H54 (cell line): ENCODE measurements around the gene USP40.
A peak's percentile ranks its signal among the peaks of the same experiment; 100 is the strongest.

ENCODE experiments used
- DNase-seq: peaks from one replicate; pipeline ENCODE4 v3.0.0; 2011; ENCODE audit warnings: low spot score, mixed read lengths; ENCODE audit not compliant: insufficient read length
- FAIRE-seq: peaks from 3 replicates; lab custom pipeline; 2011; peaks lifted over from hg19 to GRCh38; lab: Jason Lieb, UNC
- POLR2A ChIP-seq: IDR thresholded peaks from 2 replicates; pipeline ENCODE4 v1.6.1; 2011; ENCODE audit warnings: low read depth, mild to moderate bottlenecking, low read length

USP40 gene

GRCh38 chr2:233495503-233496496 lies 70.8 kb downstream of the USP40 start:
- no peak for TF ChIP-seq POLR2A
- DNase-seq (no peak), FAIRE-seq (no peak)

DNA sequence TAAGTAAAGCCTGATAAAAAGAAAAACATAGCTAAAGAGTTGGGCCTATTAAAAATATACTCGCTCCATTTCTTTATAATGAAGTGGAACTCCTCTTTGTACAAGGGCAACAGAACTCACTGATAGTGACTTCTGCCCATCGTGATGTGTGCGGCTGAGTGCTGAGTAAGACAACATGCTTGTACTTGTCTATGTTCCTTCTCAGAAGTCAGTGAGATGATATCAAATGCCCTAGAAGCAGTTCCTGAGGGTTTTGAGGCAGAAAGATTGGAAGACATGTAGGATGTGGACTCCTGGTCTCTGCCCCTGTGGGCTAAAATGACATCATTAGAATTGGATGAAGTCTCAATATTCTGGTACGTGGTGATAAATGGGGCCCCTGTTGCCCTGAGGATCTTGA lies 73.8 kb downstream of the USP40 start:
- FAIRE-seq (no peak), DNase-seq (no peak)
- no peak for TF ChIP-seq POLR2A

DNA sequence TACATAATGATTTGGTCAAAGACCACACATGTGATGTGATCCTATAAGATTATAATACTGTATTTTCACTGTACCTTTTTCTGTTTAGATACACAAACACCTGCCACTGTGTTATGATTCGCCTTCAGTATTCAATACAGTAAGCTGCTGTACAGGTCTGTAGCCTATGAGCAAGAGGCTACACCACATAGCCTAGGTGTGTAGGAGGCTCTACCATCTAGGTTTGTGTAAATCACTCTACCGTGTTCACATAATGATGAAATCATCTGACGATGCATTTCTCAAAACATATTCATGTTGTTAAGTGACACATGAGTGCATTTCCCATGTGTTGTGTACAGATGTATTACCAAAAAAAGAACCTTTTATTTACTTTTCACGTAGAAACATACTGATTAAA lies 74.5 kb downstream of the USP40 start:
- FAIRE-seq: no peak
- DNase-seq: no peak
- no peak for TF ChIP-seq POLR2A

DNA sequence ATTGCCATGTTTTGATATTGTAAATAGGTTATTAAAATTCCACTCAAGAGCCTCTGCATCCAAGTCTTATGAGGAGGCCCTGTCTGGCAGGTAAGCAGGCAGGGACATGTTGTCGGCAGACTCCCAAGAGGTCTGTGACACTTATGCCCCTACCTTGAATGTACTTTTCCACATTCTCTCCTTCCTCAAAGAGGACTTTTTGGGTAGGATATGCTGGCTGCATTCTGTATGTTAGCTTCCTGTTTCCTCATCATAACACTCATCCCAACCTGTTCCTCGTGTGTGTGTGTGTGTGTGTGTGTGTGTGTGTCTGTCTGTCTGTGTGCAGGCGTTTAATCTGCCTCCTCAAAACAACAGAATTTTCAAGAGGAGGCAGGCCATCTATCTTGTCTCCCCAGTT lies 75.3 kb downstream of the USP40 start:
- no peak for DNase-seq
- no peak for TF ChIP-seq POLR2A

DNA sequence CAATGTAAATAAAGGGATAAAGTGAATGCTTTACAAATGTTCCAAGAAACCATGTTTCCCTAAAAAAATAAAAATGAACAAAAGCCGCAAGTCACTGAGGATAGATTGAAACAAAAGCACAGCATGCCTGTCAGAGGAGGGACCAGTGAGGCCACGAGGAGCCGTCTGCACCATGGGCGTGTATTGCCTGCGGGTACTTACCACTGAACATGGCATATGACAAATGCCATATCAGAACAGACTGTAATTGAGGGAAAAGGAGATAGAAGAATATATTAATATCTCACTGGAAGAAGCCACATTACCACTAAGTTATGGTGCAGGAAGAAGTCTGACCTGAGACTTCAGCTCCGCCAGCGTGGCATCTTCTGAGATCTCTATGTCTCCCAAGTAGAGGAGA lies 75.8 kb downstream of the USP40 start:
- no peak for FAIRE-seq
- no peak for DNase-seq
- no peak for TF ChIP-seq POLR2A

More for the DNA sequence above, 75.3 kb downstream of the USP40 start:
- FAIRE-seq: no peak

DNA sequence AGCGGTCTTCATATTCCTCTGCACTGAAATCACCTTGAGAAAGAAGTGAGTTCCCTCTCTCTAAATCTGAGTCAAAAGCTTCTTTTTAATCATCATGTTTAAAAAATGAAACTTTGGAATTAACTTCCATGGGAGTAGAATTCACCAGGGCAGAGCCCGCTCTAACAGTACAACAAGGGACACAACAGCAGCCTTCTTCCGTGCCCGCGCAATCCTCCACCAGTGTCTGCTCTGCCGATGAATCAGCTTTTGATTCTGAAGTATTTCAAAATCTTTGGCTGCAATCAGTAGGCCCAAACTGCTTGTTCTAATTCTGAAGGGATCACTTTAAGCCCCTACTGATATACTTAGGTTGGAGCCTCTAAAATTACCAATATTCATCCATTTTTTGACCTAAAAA lies 76.9 kb downstream of the USP40 start:
- TF ChIP-seq POLR2A: no peak
- FAIRE-seq (no peak), DNase-seq (no peak)

- DNase-seq (no peak), FAIRE-seq (no peak)
- no peak for TF ChIP-seq POLR2A
Measured at GRCh38 chr2:233489143-233489542, 77.4 kb downstream of the USP40 start.

DNA sequence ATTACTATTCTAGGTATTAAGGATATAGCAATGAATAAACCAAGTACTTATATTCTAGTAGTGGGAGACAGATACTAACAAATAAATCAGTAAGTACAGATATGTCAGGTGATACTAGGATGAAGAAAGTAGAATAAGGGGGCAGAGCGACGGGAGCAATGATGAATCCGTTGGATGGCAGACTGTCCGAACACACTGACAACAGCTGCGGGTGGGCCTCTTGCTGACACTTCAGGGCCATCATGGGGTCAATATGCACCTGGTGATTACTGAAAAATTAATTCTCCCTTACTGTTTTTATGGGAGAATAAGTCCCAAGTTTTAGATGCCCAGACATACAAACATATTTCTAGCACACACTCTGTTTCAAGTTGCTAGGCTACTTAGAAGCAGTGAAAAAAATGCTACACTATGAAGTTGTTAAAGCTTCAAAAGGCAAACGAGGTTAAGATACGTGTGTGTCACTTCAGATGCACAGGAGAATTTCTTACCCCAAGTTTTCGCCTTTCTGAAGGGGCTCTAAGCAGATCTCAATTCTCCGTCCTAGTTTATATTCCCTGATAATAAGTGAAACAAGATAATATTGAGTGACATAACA lies 78.7 kb downstream of the USP40 start:
- no peak for DNase-seq

DNA sequence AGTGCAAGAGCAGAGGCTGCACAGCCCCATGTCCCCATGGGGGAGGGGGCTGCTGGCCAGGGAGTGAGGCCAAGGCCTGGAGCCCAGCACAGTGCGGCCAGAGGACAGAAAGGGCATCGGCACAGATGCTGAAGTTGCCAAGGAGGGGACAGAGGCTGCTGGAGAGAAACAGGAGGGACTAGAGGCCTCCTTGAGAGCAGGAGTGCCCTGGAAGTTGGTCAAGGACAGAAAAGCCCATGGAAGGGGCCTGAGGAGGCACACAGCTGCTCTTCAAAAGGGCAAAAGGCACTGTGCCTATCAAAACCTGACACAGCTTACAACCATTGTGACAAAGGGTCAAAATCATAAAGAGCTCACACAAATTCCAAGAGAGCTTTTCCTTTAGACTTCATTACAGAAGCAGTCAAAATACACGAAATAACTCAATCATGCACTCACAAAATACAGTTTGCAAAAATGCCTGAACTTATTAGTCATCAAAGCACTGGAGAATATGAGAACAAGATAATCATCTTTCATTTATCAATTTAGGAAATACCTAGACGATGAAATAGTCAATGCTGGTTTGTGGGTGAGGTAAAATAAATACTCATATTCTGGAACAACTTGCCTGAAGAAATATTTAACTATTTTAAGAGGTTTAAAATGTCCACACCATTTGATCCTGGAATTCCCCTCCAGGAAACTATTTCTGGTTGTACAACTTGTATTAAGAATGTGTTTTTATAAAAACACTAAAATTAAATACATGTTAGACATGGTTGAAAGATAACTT lies 79.6 kb downstream of the USP40 start:
- DNase-seq: peak; percentile 56
- TF ChIP-seq POLR2A: no peak
- peak; percentile 36 for FAIRE-seq

More for the DNA sequence above, 78.7 kb downstream of the USP40 start:
- TF ChIP-seq POLR2A: no peak
- no peak for FAIRE-seq

DNA sequence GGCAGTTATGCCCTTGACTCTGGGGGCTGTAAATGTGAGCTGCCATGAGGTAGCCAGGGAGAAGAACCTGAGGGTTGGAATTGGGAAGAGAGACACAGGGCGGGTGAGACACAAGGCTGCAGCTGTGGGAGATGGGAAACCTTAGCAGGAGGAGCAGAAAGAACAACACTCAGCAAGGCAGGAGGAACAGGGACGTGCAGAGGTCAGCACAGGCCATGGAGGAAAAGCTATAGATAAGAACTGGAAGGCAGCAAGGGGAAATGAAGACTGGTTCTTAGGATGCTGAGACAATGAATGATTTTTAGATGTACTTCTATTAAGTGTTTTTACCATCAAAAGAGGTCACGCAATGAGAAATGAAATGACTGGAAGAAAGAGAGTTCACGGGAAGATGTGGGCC lies 80.2 kb downstream of the USP40 start:
- no peak for DNase-seq
- TF ChIP-seq POLR2A: no peak
- no peak for FAIRE-seq

GRCh38 chr2:233485726-233486125 lies 80.9 kb downstream of the USP40 start:
- TF ChIP-seq POLR2A: no peak
- no peak for DNase-seq
- no peak for FAIRE-seq

GRCh38 chr2:233482616-233483015 lies 84.0 kb downstream of the USP40 start:
- FAIRE-seq: no peak
- no peak for TF ChIP-seq POLR2A
- DNase-seq: no peak

DNA sequence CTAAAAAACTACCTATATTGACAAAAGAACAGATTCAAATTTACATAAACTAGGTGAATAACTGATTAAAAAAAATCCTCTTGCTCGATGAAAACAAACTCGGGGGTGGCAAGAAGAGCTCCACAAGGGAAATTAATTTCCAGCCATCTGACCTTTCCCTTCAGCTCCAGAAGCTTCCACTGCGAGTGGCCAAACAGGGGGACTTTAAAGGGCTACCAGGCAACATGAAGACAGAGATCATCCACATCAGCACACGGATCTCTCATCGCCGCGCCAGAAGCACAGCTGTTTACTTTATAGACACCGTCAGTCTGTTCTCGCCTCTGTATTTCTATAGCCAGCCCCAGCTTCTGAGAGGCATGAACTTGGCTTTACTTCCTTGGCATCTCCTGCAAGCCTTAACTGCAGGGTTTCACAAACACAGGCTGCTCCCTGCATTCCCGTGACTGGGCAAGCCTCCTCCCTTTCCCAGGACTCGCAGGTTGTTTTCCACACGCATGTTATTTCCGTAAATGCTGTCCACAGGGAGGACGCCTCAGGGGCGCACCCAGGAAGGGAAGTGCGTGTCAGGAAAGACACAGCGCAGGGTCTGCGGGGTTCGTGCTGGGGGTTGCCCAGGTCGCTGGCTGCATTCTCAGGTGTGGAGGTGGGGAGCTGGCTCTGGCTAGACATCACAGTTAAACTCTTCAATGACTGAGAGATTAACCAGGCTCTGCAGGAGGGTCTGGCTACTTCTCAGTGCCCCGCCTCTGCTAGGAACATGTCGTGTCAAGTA lies 85.0 kb downstream of the USP40 start:
- no peak for FAIRE-seq
- TF ChIP-seq POLR2A: no peak
- DNase-seq: no peak
